ENCODE results near the gene TACR2.
"Not testable (repeated sequence)": the region's sequence is repeated elsewhere in the genome, so short reads cannot be mapped to it uniquely, and the experiment has no call there.

TACR2 gene

DNA sequence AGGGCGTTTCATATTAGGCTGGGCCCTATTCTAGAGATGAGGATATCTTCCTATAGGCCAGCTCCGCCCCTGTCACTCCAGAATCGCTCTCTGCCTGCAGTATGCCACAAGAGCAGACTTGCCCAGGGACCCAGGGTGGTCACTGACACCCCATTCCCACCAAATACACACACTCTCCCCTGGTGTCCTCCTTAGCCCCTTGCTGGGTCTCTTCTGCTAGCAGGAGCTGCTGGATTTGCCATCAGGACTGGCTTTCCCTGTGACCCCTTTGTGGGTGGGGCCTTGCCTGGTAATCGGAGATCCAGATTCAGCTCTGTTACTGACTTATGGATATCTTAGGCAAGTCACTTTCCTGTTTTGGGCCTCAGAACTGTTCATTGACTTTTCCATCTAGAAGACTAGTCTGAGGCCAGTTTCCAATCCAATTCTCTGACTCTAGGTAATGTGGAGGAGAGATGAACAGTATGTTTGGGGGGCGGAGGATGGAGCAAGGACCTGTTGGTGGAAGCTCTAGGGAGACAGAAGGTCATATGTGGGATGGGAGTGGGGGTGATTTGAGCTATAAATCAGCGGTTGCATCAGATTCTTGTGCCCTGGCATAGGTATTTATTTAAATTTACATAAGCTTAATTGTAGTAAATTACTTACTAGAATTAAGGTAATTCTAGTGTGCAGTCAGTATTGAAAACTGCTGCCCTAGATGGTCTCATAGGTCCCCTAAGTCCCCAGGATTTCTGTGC is 36.1 kb upstream of the TACR2 start:
- no peak overlapping the region for H3K27ac ChIP-seq (ENCODE audit: low read depth, low read length)
- H3K9ac ChIP-seq (ENCODE audit: low read length) = no peak overlapping the region
- H3K9me2 ChIP-seq (replicated peaks; ENCODE audit: insufficient read depth, low read length) = no peaks in the 10 kb centered on the region
- H3K79me2 ChIP-seq (ENCODE audit: insufficient read depth, low read length) = no peaks in the 10 kb centered on the region
- H3K36me3 ChIP-seq (ENCODE audit: low read length) = no peaks in the 10 kb centered on the region
- H3K27me3 ChIP-seq (ENCODE audit: low read length) = no peaks in the 10 kb centered on the region
- H2AFZ ChIP-seq (ENCODE audit: low read depth, low read length, severe bottlenecking) = no peak overlapping the region
- H3F3A ChIP-seq (ENCODE audit: insufficient read depth) = no peaks in the 10 kb centered on the region
- no peak overlapping the region for H3K4me3 ChIP-seq (ENCODE audit: insufficient read depth, low read length, poor library complexity, severe bottlenecking)
- no peak for TF ChIP-seq EZH2phosphoT487 (conservative IDR thresholded peaks at IDR 0.05; ENCODE audit: low read length)
- no peaks in the 10 kb centered on the region for H4K20me1 ChIP-seq (ENCODE audit: low read depth, low read length)
- no peak overlapping the region for H3K4me2 ChIP-seq (ENCODE audit: low read depth, low read length, poor library complexity, severe bottlenecking)
- H3K9me3 ChIP-seq (ENCODE audit: insufficient read depth, low read length) = no peaks in the 10 kb centered on the region

- Histone ChIP-seq H3K36me3 (ENCODE audit: low read length) (no peaks in the 10 kb centered on the region), H3K79me2 (ENCODE audit: insufficient read depth, low read length) (no peaks in the 10 kb centered on the region), H2AFZ (ENCODE audit: low read depth, low read length, severe bottlenecking) (peak overlapping the region; percentile 95)
These were observed 35.1 kb upstream of the TACR2 start for GRCh38 chr10:69451784-69452251.

DNA sequence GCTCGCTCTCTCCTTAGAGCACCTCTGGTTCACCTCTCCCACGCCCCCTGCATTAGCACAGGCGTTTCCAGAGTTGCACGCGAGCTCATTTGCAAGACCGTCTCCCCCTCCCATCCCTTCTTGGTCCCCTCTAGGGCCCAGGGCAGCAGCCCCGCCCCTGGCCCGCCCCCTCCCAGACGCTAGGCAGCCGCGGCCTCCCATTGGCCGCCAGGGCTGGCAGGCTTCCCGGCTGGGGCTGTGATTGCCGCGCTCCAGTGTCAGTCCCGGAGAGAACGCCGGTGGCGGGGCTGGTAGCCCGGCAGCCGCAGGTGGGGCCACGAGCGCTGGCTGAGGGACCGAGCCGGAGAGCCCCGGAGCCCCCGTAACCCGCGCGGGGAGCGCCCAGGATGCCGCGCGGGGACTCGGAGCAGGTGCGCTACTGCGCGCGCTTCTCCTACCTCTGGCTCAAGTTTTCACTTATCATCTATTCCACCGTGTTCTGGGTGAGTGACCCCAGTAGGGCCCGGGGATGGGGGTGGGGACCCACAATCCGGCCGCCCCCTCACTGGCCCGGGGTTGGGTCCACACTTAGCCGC is 34.6 kb upstream of the TACR2 start, which contains the start of gene TSPAN15:
Gene TSPAN15 (plus strand): TSS at position 257 of the 575 bp plus-strand sequence. CDS start 130 bp downstream, at position 387.
- Histone ChIP-seq H3K4me2 (ENCODE audit: low read depth, low read length, poor library complexity, severe bottlenecking) (peak within 1 kb of the TSS; percentile 73), H3K9ac (ENCODE audit: low read length) (peak within 1 kb of the TSS; percentile 63), H4K20me1 (ENCODE audit: low read depth, low read length) (no peaks in the 10 kb centered on the region), H3K36me3 (ENCODE audit: low read length) (no peaks in the 10 kb centered on the region), H2AFZ (ENCODE audit: low read depth, low read length, severe bottlenecking) (peak within 1 kb of the TSS; percentile 95), H3K27me3 (ENCODE audit: low read length) (no peaks in the 10 kb centered on the region), H3K9me2 (replicated peaks; ENCODE audit: insufficient read depth, low read length) (no peaks in the 10 kb centered on the region), H3F3A (ENCODE audit: insufficient read depth) (no peaks in the 10 kb centered on the region), H3K27ac (ENCODE audit: low read depth, low read length) (no peak within 1 kb of the TSS), H3K79me2 (ENCODE audit: insufficient read depth, low read length) (no peaks in the 10 kb centered on the region), H3K9me3 (ENCODE audit: insufficient read depth, low read length) (no peaks in the 10 kb centered on the region), H3K4me3 (ENCODE audit: insufficient read depth, low read length, poor library complexity, severe bottlenecking) (peak within 1 kb of the TSS; percentile 65)
- TF ChIP-seq CTCF (IDR thresholded peaks at IDR 0.05; ENCODE audit: insufficient read depth, low read length, poor library complexity, severe bottlenecking) = no peak
- no peak for TF ChIP-seq EZH2phosphoT487 (conservative IDR thresholded peaks at IDR 0.05; ENCODE audit: low read length)

More at GRCh38 chr10:69451784-69452251, 35.1 kb upstream of the TACR2 start:
- Histone ChIP-seq H4K20me1 (ENCODE audit: low read depth, low read length) (no peaks in the 10 kb centered on the region), H3K9me2 (replicated peaks; ENCODE audit: insufficient read depth, low read length) (no peaks in the 10 kb centered on the region), H3K9me3 (ENCODE audit: insufficient read depth, low read length) (no peaks in the 10 kb centered on the region), H3K4me2 (ENCODE audit: low read depth, low read length, poor library complexity, severe bottlenecking) (peak overlapping the region; percentile 73), H3K4me3 (ENCODE audit: insufficient read depth, low read length, poor library complexity, severe bottlenecking) (peak overlapping the region; percentile 65), H3F3A (ENCODE audit: insufficient read depth) (no peaks in the 10 kb centered on the region), H3K9ac (ENCODE audit: low read length) (peak overlapping the region; percentile 63), H3K27ac (ENCODE audit: low read depth, low read length) (no peak overlapping the region), H3K27me3 (ENCODE audit: low read length) (no peaks in the 10 kb centered on the region)
- TF ChIP-seq CTCF (IDR thresholded peaks at IDR 0.05; ENCODE audit: insufficient read depth, low read length, poor library complexity, severe bottlenecking) (no peak), EZH2phosphoT487 (conservative IDR thresholded peaks at IDR 0.05; ENCODE audit: low read length) (no peak)

DNA sequence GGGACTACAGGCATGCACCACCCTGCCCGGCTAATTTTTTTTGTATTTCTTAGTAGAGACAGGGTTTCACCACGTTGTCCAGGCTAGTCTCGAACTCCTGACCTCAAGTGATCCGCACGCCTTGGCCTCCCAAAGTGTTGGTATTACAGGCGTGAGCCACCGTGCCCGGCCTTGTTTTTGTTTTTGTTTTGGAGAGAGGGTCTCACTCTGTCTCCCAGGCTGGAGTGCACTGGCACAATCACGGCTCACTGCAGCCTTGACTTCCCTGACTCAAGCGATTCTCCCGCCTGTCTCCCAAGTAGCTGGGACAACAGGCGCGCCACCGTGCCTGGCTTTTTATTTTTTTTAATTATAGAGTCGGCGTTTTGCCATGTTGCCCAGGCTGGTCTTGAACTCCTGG is 33.7 kb upstream of the TACR2 start:
- Histone ChIP-seq H2AFZ (ENCODE audit: low read depth, low read length, severe bottlenecking) (peak overlapping the region; percentile 95), H3K4me2 (ENCODE audit: low read depth, low read length, poor library complexity, severe bottlenecking) (peak overlapping the region; percentile 73)
- not testable (repeated sequence) for H3K27ac ChIP-seq (ENCODE audit: low read depth, low read length); H3K79me2 ChIP-seq (ENCODE audit: insufficient read depth, low read length); H3K4me3 ChIP-seq (ENCODE audit: insufficient read depth, low read length, poor library complexity, severe bottlenecking); H4K20me1 ChIP-seq (ENCODE audit: low read depth, low read length); H3K9me2 ChIP-seq (replicated peaks; ENCODE audit: insufficient read depth, low read length); H3K36me3 ChIP-seq (ENCODE audit: low read length); H3K9ac ChIP-seq (ENCODE audit: low read length); H3K9me3 ChIP-seq (ENCODE audit: insufficient read depth, low read length); H3F3A ChIP-seq (ENCODE audit: insufficient read depth); H3K27me3 ChIP-seq (ENCODE audit: low read length)

Measured in SU-DHL-6 (cell line).